Ectodermal cell (in vitro differentiated cells): Measurements from ENCODE around the gene RNASEH1.

Experiments used
- H3K27ac ChIP-seq: 2 replicates; pipeline ENCODE4 v1.7.0; 2013; ENCODE audit warnings: mild to moderate bottlenecking, low read depth, low read length; ENCODE audit not compliant: insufficient read depth, poor library complexity, severe bottlenecking
- H3K27me3 ChIP-seq: 2 replicates; pipeline ENCODE4 v1.7.0; 2013; ENCODE audit warnings: mild to moderate bottlenecking, low read length; ENCODE audit not compliant: insufficient read depth, control insufficient read depth, poor library complexity, severe bottlenecking
- H3K36me3 ChIP-seq: one replicate; pipeline ENCODE4 v1.7.0; 2013; ENCODE audit warnings: low read length; ENCODE audit not compliant: control insufficient read depth, insufficient read depth
- H3K4me1 ChIP-seq: one replicate; pipeline ENCODE4 v1.7.0; 2013; ENCODE audit warnings: low read length; ENCODE audit not compliant: control insufficient read depth, insufficient read depth
- H3K4me3 ChIP-seq: 2 replicates; pipeline ENCODE4 v1.7.0; 2013; ENCODE audit warnings: low read depth, low read length, control low read depth; ENCODE audit not compliant: insufficient read depth
- H3K9me3 ChIP-seq: 2 replicates; pipeline ENCODE4 v1.7.0; 2013; ENCODE audit warnings: mild to moderate bottlenecking, low read length, moderate library complexity; ENCODE audit not compliant: control insufficient read depth
- WGBS, 2 experiments: methylation state at CpG; one replicate each; pipeline ENCODE4 v1.1.7; 2013; ENCODE audit warnings: missing lambda C conversion rate in 2 of 2; 5-methylcytosine and 5-hydroxymethylcytosine counted together

RNASEH1 gene

DNA sequence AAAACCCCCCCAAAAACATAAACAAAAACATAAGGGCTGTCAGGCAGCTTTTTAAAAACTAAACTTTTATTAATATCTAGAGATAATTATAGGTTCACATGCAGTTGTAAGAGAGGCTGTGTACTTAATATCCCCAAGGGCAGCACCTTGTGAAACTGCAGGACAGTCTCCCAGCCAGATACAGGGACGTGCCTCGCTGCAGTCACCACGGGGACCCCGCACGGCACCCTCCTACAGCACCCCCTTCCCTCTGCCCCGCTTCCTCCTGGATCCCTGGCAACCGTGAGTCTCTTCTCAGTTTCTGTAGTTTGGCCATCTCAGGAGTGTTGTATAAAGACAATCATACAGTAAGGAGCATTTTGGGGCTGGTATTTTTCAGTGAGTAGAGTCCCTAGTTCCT is 30.0 kb upstream of the RNASEH1 start:
- Histone ChIP-seq H3K4me3 (no peak overlapping the region), H3K36me3 (no peaks in the 10 kb centered on the region), H3K4me1 (no peaks in the 10 kb centered on the region), H3K27ac (no peak overlapping the region), H3K27me3 (no peaks in the 10 kb centered on the region), H3K9me3 (no peaks in the 10 kb centered on the region)
- 92 to 93% methylated on average over 7 of the region's 7 CpGs for WGBS, 2 experiments

DNA sequence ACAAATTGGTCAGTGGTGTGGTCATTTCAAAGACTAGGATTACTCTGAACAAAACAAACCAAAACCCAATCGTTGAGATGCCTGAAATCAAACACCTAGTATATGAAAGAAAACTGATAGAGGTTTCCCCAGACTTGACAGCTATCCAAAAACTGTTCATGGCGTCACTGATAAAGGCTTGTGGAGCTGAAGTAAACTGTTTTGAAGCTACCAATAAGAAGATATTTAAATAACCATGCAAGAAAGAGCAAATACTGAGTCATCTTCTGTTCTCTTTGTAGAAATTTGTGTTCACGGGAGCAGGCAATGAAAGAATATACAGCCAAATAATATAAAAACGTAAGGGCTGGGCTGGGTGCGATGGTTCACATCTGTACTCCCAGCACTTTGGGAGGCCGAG is 29.3 kb upstream of the RNASEH1 start:
- Histone ChIP-seq H3K36me3 (no peaks in the 10 kb centered on the region), H3K9me3 (no peaks in the 10 kb centered on the region), H3K4me1 (no peaks in the 10 kb centered on the region), H3K27ac (no peak overlapping the region), H3K27me3 (no peaks in the 10 kb centered on the region), H3K4me3 (no peak overlapping the region)
- 96 to 99% methylated on average over 6 of the region's 6 CpGs for WGBS, 2 experiments

DNA sequence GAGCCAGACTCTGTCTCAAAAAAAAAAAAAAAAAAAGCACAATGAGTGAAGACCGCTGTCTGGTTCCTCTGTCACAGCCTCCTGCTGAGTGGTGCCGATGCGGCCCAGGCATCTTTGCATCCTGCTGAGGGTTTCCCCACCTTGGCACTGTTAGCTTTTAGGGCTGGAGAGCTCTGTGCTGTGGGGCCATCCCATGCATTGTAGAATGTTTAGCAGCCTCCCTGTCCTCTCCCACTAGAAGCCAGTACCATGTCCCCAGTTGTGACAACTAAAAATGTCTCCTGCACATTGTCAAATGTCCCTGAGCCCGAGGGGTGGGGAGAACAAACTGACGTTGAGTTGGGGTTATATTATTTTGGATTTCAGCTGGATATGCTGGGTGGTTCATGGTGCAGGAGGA is 28.9 kb upstream of the RNASEH1 start:
- H3K27me3 ChIP-seq = no peaks in the 10 kb centered on the region
- WGBS, 2 experiments = 89 to 93% methylated on average over 5 of the region's 5 CpGs
- no peak overlapping the region for H3K4me3 ChIP-seq
- peaks cover 2% of the 10 kb centered on the region for H3K36me3 ChIP-seq
- no peaks in the 10 kb centered on the region for H3K4me1 ChIP-seq
- H3K9me3 ChIP-seq = no peaks in the 10 kb centered on the region
- no peak overlapping the region for H3K27ac ChIP-seq

DNA sequence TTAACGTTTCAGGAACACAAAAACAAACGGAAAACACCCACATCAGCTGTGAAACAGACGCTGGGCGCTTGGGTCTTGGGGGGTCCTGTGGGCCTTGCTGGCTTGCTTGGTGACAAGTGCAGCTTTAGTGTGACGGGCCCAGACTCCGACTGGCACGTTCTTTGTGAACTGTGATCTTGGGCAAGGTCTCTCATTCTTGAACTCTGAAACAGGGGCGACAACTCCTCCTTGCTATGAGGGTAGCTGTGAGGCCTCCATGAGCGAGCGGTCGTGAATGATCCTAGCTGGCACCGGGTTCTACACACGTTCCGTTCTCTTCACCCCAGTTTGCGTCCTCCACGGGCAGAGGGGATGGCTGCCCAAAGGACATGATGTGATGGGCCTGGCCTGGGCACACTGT is 28.1 kb upstream of the RNASEH1 start:
- no peak overlapping the region for H3K27ac ChIP-seq
- no peak overlapping the region for H3K4me3 ChIP-seq
- WGBS, 2 experiments = 95 to 97% methylated on average over 16 of the region's 16 CpGs
- no peaks in the 10 kb centered on the region for H3K4me1 ChIP-seq
- no peaks in the 10 kb centered on the region for H3K27me3 ChIP-seq
- H3K9me3 ChIP-seq = no peaks in the 10 kb centered on the region
- peaks cover 10% of the 10 kb centered on the region for H3K36me3 ChIP-seq

DNA sequence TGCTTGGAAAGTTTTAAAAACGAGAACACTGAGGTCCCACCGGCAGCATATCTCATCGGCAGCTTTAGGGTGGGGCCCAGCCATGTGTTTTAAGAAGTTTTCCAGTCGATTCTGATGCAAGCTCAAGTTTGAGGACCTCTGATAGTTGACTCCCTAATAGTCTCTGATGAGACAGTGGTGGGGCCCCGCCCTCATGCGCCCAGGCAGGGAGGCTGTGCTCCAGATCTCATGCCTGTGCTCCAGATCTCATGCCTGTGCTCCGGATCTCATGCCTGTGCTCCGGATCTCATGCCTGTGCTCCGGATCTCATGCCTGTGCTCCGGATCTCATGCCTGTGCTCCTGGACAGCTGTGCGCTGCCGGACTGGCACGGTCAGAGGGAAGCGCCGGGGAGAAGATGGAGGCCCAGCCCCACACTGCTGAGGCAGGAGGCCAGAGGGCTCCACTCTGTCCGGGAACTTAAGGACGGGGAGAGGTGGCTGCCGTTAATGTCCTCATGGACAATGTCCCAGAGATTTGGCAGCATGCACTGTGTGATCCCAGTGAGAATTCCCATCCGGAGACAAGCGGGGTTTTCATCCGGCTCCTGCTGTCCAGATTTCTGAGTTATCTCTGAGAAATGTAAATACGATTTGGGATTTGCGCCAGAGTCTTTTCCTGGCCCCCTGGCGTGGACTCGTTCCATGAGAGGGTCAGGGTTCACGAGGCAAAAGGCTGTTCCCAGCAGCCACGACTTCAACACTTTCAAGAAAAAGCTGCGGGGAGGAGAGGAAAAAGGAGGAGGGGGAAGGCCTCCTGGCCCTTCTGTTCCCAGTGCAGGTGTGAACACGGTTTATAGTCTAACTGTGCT is 27.4 kb upstream of the RNASEH1 start:
- Histone ChIP-seq H3K36me3 (peaks cover 16% of the 10 kb centered on the region), H3K27ac (no peak overlapping the region), H3K4me3 (no peak overlapping the region), H3K27me3 (no peaks in the 10 kb centered on the region), H3K4me1 (no peaks in the 10 kb centered on the region), H3K9me3 (no peaks in the 10 kb centered on the region)
- WGBS, 2 experiments = 91 to 92% methylated on average over 29 of the region's 29 CpGs

DNA sequence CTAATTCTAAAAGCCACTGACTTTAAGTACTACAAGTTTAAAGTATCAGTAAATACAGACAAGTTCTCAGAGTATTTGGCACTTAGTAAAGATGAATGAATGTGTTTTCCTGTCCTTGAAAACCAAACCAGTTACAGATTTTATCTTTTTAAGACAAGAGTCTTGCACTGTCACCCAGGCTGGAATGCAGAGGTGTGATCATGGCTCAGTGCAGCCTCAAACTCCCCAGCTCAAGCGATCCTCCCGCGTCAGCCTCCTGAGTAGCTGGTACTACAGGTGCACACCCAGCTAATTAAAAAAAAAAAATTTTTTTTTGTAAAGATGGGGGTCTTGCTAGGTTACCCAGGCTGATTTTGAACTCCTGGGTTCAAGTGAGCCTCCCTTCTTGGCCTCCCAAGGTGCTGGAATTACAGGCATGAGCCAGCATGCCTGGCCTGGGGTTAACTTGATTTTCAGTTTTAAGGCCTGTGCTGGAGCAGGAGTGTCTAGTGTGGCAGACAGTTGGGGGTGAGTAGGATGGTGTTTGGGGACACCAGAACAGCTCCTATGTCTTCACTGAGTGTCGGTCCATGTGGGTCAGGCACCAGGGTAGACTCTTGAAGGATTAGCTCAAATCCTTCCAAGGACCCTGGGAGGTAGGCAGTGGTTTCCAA is 26.6 kb upstream of the RNASEH1 start:
- Histone ChIP-seq H3K27ac (no peak overlapping the region), H3K4me3 (no peak overlapping the region), H3K9me3 (no peaks in the 10 kb centered on the region), H3K4me1 (no peaks in the 10 kb centered on the region), H3K36me3 (peaks cover 23% of the 10 kb centered on the region), H3K27me3 (no peaks in the 10 kb centered on the region)
- 65 to 66% methylated on average over 3 of the region's 4 CpGs for WGBS, 2 experiments

DNA sequence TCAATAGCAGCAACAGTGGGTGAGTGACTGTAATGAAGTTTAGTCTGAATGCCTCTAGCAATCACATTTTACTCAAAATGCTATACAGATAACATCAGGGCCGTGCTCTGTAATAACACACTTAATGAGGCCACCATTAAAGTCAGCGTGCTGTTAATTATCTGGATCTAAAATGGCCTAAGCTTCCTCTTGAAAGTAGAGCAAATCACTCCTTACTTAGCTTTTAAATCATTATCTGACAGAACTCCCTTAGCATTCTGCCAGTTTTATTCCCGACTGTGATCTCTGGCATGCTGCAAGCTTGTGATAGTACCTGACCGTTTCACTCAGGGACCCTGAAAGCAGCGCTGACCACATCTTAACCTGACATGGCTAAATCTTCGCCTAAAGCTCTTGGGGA is 25.9 kb upstream of the RNASEH1 start:
- Histone ChIP-seq H3K4me3 (no peak overlapping the region), H3K36me3 (peaks cover 30% of the 10 kb centered on the region), H3K4me1 (no peaks in the 10 kb centered on the region), H3K9me3 (no peaks in the 10 kb centered on the region), H3K27ac (no peak overlapping the region), H3K27me3 (no peaks in the 10 kb centered on the region)
- WGBS, 2 experiments = 96% methylated on average over 6 of the region's 6 CpGs

DNA sequence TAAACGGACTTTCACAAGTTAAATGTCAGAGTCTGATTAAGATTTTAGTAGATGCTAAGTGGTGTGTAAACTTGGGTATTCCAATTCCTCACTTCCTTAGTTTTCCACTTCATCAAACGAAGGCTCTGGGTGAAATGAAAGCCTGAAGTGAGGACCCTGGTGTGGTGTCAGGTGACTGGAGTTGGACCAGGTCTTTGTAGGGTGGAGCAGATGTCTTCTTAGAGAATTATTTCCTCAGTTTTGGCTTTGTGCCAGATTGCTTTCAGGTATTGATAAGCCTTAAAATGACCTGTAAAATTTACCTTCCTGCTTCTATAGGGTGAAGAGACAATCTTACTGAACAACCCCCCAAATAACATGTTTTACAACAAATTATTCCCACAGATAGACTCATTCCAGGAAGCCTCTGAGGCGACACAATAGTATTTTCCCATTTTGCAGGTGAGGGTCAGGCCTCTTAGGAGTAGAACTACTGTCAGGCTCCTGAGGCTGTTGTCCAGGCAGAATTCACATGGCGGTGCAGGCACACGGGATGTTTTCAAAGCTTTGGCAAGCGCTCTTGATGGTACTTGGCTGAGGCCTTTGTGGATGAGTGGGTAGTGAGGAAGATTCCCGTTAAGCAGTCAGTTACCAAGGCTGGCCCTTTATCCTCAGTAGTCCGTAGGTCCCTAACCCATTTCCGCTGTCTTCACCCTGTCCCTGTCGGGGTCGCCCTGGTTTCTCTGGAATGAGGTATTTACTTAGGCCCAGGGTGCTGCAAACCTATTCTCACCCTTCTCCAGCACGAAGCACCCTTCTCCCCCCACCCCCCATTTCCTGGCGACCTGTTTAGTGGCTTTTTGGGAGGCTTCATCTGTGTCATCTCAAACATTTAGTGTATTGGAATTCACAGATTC is 23.5 kb upstream of the RNASEH1 start:
- H3K4me1 ChIP-seq = peaks cover under 1% of the 10 kb centered on the region
- WGBS, 2 experiments = 88 to 93% methylated on average over 13 of the region's 13 CpGs
- no peak overlapping the region for H3K4me3 ChIP-seq
- peaks cover 43% of the 10 kb centered on the region for H3K36me3 ChIP-seq
- H3K9me3 ChIP-seq = no peaks in the 10 kb centered on the region
- no peaks in the 10 kb centered on the region for H3K27me3 ChIP-seq
- no peak overlapping the region for H3K27ac ChIP-seq

DNA sequence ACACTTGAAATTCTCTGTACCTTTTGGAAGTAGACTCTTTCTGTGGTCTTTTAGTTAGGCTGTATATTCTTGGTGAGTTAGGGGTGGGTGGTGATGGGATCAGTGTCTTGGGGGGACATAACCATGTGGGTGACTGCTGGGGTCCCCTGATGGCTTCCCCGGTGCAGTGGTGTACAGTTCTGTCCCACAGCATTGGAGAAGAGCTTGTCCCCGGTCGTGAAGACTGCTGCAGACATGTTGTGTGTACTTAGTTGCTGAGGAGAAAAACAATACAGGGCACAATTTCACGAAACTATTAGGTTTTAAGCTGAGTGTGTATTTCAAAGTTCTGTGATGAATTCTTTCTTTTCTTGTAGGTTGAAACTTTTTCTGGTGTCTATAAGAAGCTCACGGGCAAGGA is 22.3 kb upstream of the RNASEH1 start:
- H3K27ac ChIP-seq = no peak overlapping the region
- H3K4me3 ChIP-seq = no peak overlapping the region
- no peaks in the 10 kb centered on the region for H3K27me3 ChIP-seq
- 96% methylated on average over 4 of the region's 5 CpGs for WGBS, 2 experiments
- H3K36me3 ChIP-seq = peaks cover 46% of the 10 kb centered on the region
- H3K9me3 ChIP-seq = no peaks in the 10 kb centered on the region
- H3K4me1 ChIP-seq = peaks cover 4% of the 10 kb centered on the region

DNA sequence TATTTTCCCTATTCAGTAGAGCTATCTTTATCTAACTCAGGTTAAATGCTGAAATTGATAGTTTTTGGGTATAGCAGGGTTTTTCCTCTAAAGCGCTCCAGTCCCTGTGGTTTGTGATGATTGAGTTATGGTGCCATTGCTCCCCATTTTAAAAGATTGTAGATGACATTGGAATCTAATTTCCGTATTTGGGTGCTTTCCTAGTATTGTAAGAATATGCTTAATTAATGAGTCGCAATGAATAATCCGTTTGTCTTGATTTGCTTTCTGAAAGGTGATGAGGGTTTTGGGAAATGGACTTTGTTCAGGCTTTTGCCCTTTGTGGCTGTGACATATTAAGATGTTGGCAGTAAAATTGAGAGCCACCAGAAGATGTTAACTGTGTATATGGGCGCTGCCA is 20.9 kb upstream of the RNASEH1 start:
- 96 to 97% methylated on average over 5 of the region's 5 CpGs for WGBS, 2 experiments
- no peaks in the 10 kb centered on the region for H3K9me3 ChIP-seq
- no peak overlapping the region for H3K27ac ChIP-seq
- H3K4me1 ChIP-seq = peaks cover 4% of the 10 kb centered on the region
- no peaks in the 10 kb centered on the region for H3K27me3 ChIP-seq
- peaks cover 46% of the 10 kb centered on the region for H3K36me3 ChIP-seq
- no peak overlapping the region for H3K4me3 ChIP-seq
